Testis (tissue), 2 donors: Measurements from ENCODE around the gene CHD2.

Source experiments
- POLR2A ChIP-seq: fragments of 450-650 bp; IDR thresholded peaks from one replicate; pipeline ENCODE4 v1.6.1; 2017; ENCODE audit warnings: antibody characterized with exemption, mild to moderate bottlenecking, moderate library complexity
- TF ChIP-seq, protein P1 (sequence below), 3 experiments: fragments of 450-650 bp in 2 of 3; fragments of 200-600 bp in 1 of 3; sonication (generic) in 1 of 3; IDR thresholded peaks; one replicate each; pipeline ENCODE4 v1.5.1; 2016 to 2019; ENCODE audit warnings: antibody characterized with exemption in 3 of 3, mild to moderate bottlenecking in 2 of 3, moderate library complexity in 1 of 3

GRCh38 chr15:92908713-92909057, 8.6 kb downstream of the CHD2 start:
- TF ChIP-seq POLR2A, result no peak
- TF ChIP-seq, protein P1, sequence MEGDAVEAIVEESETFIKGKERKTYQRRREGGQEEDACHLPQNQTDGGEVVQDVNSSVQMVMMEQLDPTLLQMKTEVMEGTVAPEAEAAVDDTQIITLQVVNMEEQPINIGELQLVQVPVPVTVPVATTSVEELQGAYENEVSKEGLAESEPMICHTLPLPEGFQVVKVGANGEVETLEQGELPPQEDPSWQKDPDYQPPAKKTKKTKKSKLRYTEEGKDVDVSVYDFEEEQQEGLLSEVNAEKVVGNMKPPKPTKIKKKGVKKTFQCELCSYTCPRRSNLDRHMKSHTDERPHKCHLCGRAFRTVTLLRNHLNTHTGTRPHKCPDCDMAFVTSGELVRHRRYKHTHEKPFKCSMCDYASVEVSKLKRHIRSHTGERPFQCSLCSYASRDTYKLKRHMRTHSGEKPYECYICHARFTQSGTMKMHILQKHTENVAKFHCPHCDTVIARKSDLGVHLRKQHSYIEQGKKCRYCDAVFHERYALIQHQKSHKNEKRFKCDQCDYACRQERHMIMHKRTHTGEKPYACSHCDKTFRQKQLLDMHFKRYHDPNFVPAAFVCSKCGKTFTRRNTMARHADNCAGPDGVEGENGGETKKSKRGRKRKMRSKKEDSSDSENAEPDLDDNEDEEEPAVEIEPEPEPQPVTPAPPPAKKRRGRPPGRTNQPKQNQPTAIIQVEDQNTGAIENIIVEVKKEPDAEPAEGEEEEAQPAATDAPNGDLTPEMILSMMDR (IDR thresholded peaks at IDR 0.05), result no peak
